Stomach (tissue), 4 donors: Measurements from ENCODE around the gene KANK2.

Source experiments
- CTCF ChIP-seq, 7 experiments: fragments of 450-650 bp in 4 of 7; fragments of 200-600 bp in 3 of 7; sonication (generic) in 3 of 7; IDR thresholded peaks; one replicate each; pipeline ENCODE4 v1.5.1; 2016 to 2019; ENCODE audit warnings: antibody characterized with exemption in 7 of 7, control low read depth in 2 of 7, mild to moderate bottlenecking in 1 of 7
- EP300 ChIP-seq: sonication (generic); formaldehyde crosslinking; IDR thresholded peaks from one replicate; pipeline ENCODE4 v1.6.1; 2017; ENCODE audit warnings: antibody characterized with exemption
- POLR2A ChIP-seq, 4 donors: fragments of 450-650 bp; IDR thresholded peaks; one replicate each; pipeline ENCODE4 v1.6.1; 2016; ENCODE audit warnings: antibody characterized with exemption in 4 of 4, control low read depth in 2 of 4, mild to moderate bottlenecking in 1 of 4, moderate library complexity in 1 of 4
- POLR2AphosphoS5 ChIP-seq, 3 donors: sonication (generic); formaldehyde crosslinking; IDR thresholded peaks; one replicate each; pipeline ENCODE4 v1.6.1; 2016; ENCODE audit warnings: antibody characterized with exemption in 3 of 3

DNA sequence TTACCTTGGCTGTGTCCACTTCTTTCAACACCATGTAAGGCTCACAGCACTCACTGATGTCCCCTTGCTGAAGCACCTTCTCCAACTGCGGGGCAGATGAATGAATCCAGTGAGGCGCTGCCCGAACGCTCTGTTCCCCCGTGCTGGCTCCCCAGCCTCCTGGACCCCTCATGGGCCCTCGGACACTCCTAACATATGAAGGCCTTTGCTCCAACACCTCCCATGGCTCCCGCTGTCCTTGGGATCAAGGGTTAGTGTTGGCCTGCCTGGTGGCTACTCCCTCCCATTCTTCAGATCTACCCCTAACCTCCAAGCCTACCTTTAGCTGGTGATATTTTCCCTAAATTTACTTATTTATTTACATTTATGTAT lies 46.4 kb upstream of the KANK2 start:
- no peak for TF ChIP-seq CTCF (IDR thresholded peaks at IDR 0.05)
- TF ChIP-seq POLR2A (IDR thresholded peaks at IDR 0.05): no peak
- TF ChIP-seq EP300: no peak
- TF ChIP-seq POLR2AphosphoS5 (IDR thresholded peaks at IDR 0.05): no peak
